GM12892 (cell line): ENCODE measurements around the gene CCDC88C.

Source experiments
- DNase-seq: peaks from one replicate; pipeline ENCODE4 v3.0.0; 2011; ENCODE audit not compliant: insufficient read length
- FAIRE-seq: peaks from 2 replicates; lab custom pipeline; 2011; peaks lifted over from hg19 to GRCh38; lab: Jason Lieb, UNC
- POLR2A ChIP-seq: IDR thresholded peaks from 2 replicates; pipeline ENCODE4 v1.6.1; 2011; ENCODE audit warnings: low read depth, low read length, control low read depth
- POLR2AphosphoS5 ChIP-seq: IDR thresholded peaks from 2 replicates; pipeline ENCODE4 v1.6.1; 2011; ENCODE audit warnings: low read depth, low read length, control low read depth
- TAF1 ChIP-seq: IDR thresholded peaks from 2 replicates; pipeline ENCODE4 v1.6.1; 2011; ENCODE audit warnings: low read depth, mild to moderate bottlenecking, control low read depth, low read length, borderline replicate concordance

Gene CCDC88C

GRCh38 chr14:91330096-91330696 is 87.4 kb downstream of the CCDC88C start:
- TF ChIP-seq POLR2AphosphoS5 (0 out of 2 replicates have a peak, but pooled peaks have one; percentile 19), POLR2A (no peak)
- no peak for FAIRE-seq
- DNase-seq, result no peak

GRCh38 chr14:91329486-91330014 is 88.1 kb downstream of the CCDC88C start:
- no peak for FAIRE-seq
- DNase-seq, result no peak
- TF ChIP-seq POLR2A, result no peak
- TF ChIP-seq TAF1, result no peak
- TF ChIP-seq POLR2AphosphoS5, result no peak

GRCh38 chr14:91328313-91329050 is 89.1 kb downstream of the CCDC88C start:
- no peak for FAIRE-seq
- no peak for DNase-seq
- no peak for TF ChIP-seq POLR2A
- TF ChIP-seq POLR2AphosphoS5, result no peak
- TF ChIP-seq TAF1, result no peak

GRCh38 chr14:91327661-91328312 is 89.8 kb downstream of the CCDC88C start:
- FAIRE-seq (no peak), DNase-seq (no peak)
- no peak for TF ChIP-seq TAF1
- no peak for TF ChIP-seq POLR2AphosphoS5
- no peak for TF ChIP-seq POLR2A

GRCh38 chr14:91327250-91327595 is 90.4 kb downstream of the CCDC88C start:
- no peak for FAIRE-seq
- TF ChIP-seq POLR2A, result no peak
- TF ChIP-seq TAF1, result no peak
- no peak for TF ChIP-seq POLR2AphosphoS5
- no peak for DNase-seq

GRCh38 chr14:91326514-91327249 is 90.9 kb downstream of the CCDC88C start:
- TF ChIP-seq POLR2AphosphoS5 (no peak), TAF1 (no peak), POLR2A (no peak)
- FAIRE-seq (no peak), DNase-seq (no peak)

GRCh38 chr14:91324606-91325575 is 92.7 kb downstream of the CCDC88C start:
- FAIRE-seq, result peak; percentile 77
- DNase-seq, result no peak
- TF ChIP-seq POLR2AphosphoS5 (no peak), POLR2A (no peak), TAF1 (no peak)

- FAIRE-seq (peak; percentile 96), DNase-seq (peak; percentile 70)
- TF ChIP-seq TAF1 (peak; percentile 45; the same call in 1 of the 2 replicates), POLR2AphosphoS5 (no peak), POLR2A (peak; percentile 69)
Observed at GRCh38 chr14:91323671-91324605, 93.7 kb downstream of the CCDC88C start.

- DNase-seq (no peak), FAIRE-seq (no peak)
- no peak for TF ChIP-seq TAF1
- TF ChIP-seq POLR2AphosphoS5, result no peak
- TF ChIP-seq POLR2A, result no peak
Observed at GRCh38 chr14:91323031-91323430, 94.6 kb downstream of the CCDC88C start.

- no peak for FAIRE-seq
Observed at GRCh38 chr14:91322623-91323022, 95.0 kb downstream of the CCDC88C start.

More at GRCh38 chr14:91322623-91323022, 95.0 kb downstream of the CCDC88C start:
- TF ChIP-seq POLR2AphosphoS5, result no peak
- TF ChIP-seq TAF1, result no peak
- TF ChIP-seq POLR2A, result no peak
- no peak for DNase-seq
